Measurements from ENCODE around the gene ERLIN1.

- TF ChIP-seq POLR2AphosphoS5 (IDR thresholded peaks at IDR 0.05) (no peak), EP300 (IDR thresholded peaks at IDR 0.05) (no peak)
Measured at GRCh38 chr10:100114976-100115770, 70.7 kb downstream of the ERLIN1 start.
